Retinal pigment epithelial cell (primary cell): ENCODE data around the gene ZSCAN29.

Source experiments
- DNase-seq: peaks from one replicate; pipeline ENCODE4 v3.0.0-alpha.2; 2010; ENCODE audit warnings: low read depth
- H3K4me3 ChIP-seq: 2 replicates; pipeline ENCODE4 v1.5.1; 2011; ENCODE audit warnings: mild to moderate bottlenecking, low read length, control low read depth, moderate library complexity
- CTCF ChIP-seq: conservative IDR thresholded peaks from 2 replicates; pipeline ENCODE4 v1.5.1; 2011; ENCODE audit warnings: low read depth, low read length, control low read depth, inconsistent platforms

The ZSCAN29 gene

DNA sequence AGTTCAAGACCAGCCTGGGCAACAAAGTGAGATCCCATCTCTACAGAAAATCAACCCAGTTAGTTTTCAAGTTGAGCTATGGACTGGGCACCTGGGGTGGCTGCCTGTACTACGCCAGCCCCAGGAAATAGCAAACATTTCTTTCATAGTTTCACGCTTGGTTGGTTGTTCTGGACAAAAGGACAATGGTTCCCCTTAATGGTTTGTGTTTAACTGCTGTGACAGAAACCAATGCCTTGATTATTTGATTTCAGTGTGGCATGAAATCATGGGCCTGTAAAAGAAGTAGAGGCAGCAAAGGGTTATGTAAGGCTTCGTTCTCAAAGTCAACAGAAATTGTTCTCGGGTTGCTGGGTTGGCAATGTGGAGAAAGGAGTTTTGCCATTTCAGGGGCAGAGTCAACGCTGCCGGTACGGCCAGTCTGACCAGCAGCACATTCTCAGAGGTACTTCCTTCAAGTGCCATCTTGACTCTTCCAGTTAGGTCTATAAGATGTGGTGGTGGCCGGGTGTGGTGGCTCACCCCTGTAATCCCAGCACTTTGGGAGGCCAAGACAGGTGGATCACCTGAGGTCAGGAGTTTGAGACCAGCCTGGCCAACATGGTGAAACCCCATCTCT is 53.2 kb downstream of the ZSCAN29 start:
- H3K4me3 ChIP-seq: no peak overlapping the region
- no peak for TF ChIP-seq CTCF

GRCh38 chr15:43316971-43317346 is 53.9 kb downstream of the ZSCAN29 start:
- no peak for DNase-seq
- H3K4me3 ChIP-seq: no peak overlapping the region
- TF ChIP-seq CTCF: no peak

More for the DNA sequence above, 53.2 kb downstream of the ZSCAN29 start:
- no peak for DNase-seq

DNA sequence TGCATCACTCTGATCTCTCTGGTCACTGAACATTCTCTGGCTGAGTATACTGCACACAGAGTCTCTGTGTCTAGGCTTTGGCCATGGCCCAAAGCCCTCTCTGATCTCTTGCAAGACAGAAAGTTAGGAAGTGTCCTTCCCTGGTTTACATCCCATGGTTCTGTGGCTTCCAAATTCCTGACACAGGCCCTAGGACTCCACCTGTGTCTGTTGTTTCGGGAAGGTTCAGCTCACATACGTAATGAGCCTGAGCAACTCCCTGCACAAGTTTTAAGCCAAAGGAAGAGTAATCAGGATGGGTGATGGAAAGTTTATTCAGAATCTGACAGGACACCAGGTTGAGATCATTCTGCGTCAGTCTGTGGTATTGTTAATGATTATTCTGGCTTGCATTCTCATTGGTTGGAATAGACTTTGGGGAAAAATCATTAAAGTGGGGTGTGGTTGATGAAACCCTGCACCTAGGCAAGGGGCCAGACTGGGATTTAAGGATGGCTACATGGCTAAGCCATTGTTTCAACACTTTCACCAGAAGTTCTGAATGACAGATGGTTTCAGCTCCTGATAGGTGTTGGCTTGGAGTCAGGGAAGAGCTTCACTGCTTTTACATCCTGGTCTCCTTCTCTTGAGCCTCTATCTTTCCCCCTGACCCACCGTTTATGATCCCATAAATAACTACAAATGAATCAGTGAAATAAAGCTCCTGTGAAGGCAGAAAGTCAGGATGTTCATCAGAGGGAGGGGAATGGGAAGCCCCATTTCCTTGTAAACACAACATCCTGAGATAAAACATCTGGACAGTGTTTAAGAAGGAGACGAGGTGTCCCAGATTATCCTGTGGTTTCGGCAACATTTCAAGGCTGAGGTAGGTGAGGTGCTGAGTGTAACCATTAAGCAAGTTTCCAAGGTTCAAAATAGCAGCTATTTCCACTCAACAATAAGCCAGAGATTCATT is 54.5 kb downstream of the ZSCAN29 start:
- DNase-seq: no peak
- TF ChIP-seq CTCF: no peak
- H3K4me3 ChIP-seq: no peak overlapping the region

- no peak for TF ChIP-seq CTCF
- no peak overlapping the region for H3K4me3 ChIP-seq
- DNase-seq: no peak
Observed at GRCh38 chr15:43314171-43314570, 56.7 kb downstream of the ZSCAN29 start.

DNA sequence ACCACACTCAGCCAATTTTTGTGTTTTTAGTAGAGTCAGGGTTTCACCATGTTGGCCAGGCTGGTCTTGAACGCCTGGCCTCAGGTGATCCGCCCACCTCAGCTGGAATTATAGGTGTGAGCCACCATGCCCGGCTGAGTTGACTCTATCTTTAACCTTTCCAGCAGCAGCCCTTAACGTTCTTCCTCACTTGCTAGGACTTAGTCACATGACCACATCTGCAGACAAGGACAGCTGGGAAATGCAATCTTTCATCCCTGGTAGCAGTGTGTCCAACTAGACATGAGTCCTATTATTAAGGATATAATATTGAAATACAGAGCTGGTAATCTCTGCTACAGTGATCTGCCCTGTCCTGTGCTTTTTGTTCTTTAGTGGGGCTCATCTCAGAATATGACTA is 58.5 kb downstream of the ZSCAN29 start:
- TF ChIP-seq CTCF: no peak
- no peak for DNase-seq
- no peak overlapping the region for H3K4me3 ChIP-seq
